IMR-90 (cell line): ENCODE data around the gene EEF1B2. TPM values are rescaled to one million over a fixed set of nuclear protein-coding genes. Genes with fewer than 3 reads are reported as not detected.

Source experiments
- ATAC-seq: fragments of 200-7000 bp; cut with Tn5 transposase; 2 replicates; pipeline ENCODE4 v1.9.1; 2020; ENCODE audit warnings: low read depth, mild to moderate bottlenecking, moderate library complexity
- BruUV-seq: library from RNA; stranded (reverse); fragments of 400-500 nt; replicated peaks from 2 replicates; lab custom pipeline; 2021; lab: Mats Ljungman, UMichigan
- CTCF ChIA-PET: fragments of 300-600 bp; formaldehyde crosslinking; extraction: SDS; loops from one replicate; lab custom pipeline; 2021; ENCODE audit warnings: antibody characterized with exemption; lab: Yijun Ruan, JAX
- POLR2A ChIA-PET: fragments of 300-600 bp; sonication (Branson Sonifier 250); formaldehyde crosslinking; loops from one replicate; lab custom pipeline; 2022; ENCODE audit warnings: antibody characterized with exemption; ENCODE audit not compliant: unreplicated experiment; lab: Charles Lee
- DNase-seq: peaks from one replicate; pipeline ENCODE4 v3.0.0; 2013
- H2AFZ ChIP-seq: replicated peaks from 2 replicates; pipeline ENCODE3; 2013; ENCODE audit warnings: low read length, mild to moderate bottlenecking; ENCODE audit not compliant: poor library complexity
- H2AK5ac ChIP-seq: 2 replicates; pipeline ENCODE4 v1.6.1; 2013; ENCODE audit warnings: low read depth, low read length, inconsistent platforms
- H2AK9ac ChIP-seq: replicated peaks from 2 replicates; pipeline ENCODE3; 2013; ENCODE audit warnings: mild to moderate bottlenecking, low read depth, low read length, moderate library complexity; ENCODE audit not compliant: poor library complexity
- H2BK120ac ChIP-seq: 2 replicates; pipeline ENCODE4 v1.6.1; 2013; ENCODE audit warnings: low read depth, low read length, inconsistent platforms
- H2BK15ac ChIP-seq: 3 replicates; pipeline ENCODE4 v1.6.1; 2013; ENCODE audit warnings: low read depth, low read length, inconsistent platforms
- H2BK20ac ChIP-seq: 2 replicates; pipeline ENCODE4 v1.6.1; 2013; ENCODE audit warnings: low read depth, mild to moderate bottlenecking, inconsistent platforms, low read length, moderate library complexity
- H2BK5ac ChIP-seq: 2 replicates; pipeline ENCODE4 v1.6.1; 2013; ENCODE audit warnings: mild to moderate bottlenecking, low read depth, low read length, inconsistent platforms; ENCODE audit not compliant: poor library complexity, severe bottlenecking
- H3K14ac ChIP-seq: replicated peaks from 2 replicates; pipeline ENCODE4 v1.6.1; 2013; ENCODE audit warnings: low read depth, low read length, inconsistent platforms
- H3K18ac ChIP-seq: 2 replicates; pipeline ENCODE4 v1.6.1; 2013; ENCODE audit warnings: low read depth, low read length, control low read depth
- H3K23ac ChIP-seq: 2 replicates; pipeline ENCODE4 v1.6.1; 2013; ENCODE audit warnings: low read depth, low read length, inconsistent platforms
- H3K27ac ChIP-seq: 2 replicates; pipeline ENCODE4 v1.5.1; 2013; ENCODE audit warnings: mild to moderate bottlenecking, control low read depth, low read length; ENCODE audit not compliant: insufficient read depth
- H3K27me3 ChIP-seq: 2 replicates; pipeline ENCODE4 v1.6.1; 2013; ENCODE audit warnings: low read length; ENCODE audit not compliant: control insufficient read depth, insufficient read depth
- H3K36me3 ChIP-seq: 2 replicates; pipeline ENCODE4 v1.6.1; 2013; ENCODE audit warnings: low read length, mixed read lengths; ENCODE audit not compliant: control insufficient read depth, insufficient read depth
- H3K4ac ChIP-seq: 2 replicates; pipeline ENCODE4 v1.6.1; 2013; ENCODE audit warnings: low read depth, low read length, inconsistent platforms
- H3K4me1 ChIP-seq: 2 replicates; pipeline ENCODE4 v1.6.1; 2013; ENCODE audit warnings: low read length, mixed read lengths; ENCODE audit not compliant: control insufficient read depth, insufficient read depth
- H3K4me2 ChIP-seq: 2 replicates; pipeline ENCODE4 v1.6.1; 2013; ENCODE audit warnings: low read depth, mild to moderate bottlenecking, control low read depth, low read length, moderate library complexity
- H3K4me3 ChIP-seq: 2 replicates; pipeline ENCODE4 v1.5.1; 2013; ENCODE audit warnings: low read depth, mild to moderate bottlenecking, control low read depth, low read length, moderate library complexity; ENCODE audit not compliant: insufficient read depth
- H3K56ac ChIP-seq: 2 replicates; pipeline ENCODE4 v1.6.1; 2013; ENCODE audit warnings: low read length, inconsistent platforms; ENCODE audit not compliant: insufficient read depth; ENCODE audit errors: extremely low read depth
- H3K79me1 ChIP-seq, 2 experiments: 2 replicates each; pipeline ENCODE4 v1.6.1; 2013; ENCODE audit warnings: low read length in 2 of 2, inconsistent platforms in 1 of 2, low read depth in 1 of 2
- H3K9ac ChIP-seq: 2 replicates; pipeline ENCODE4 v1.6.1; 2013; ENCODE audit warnings: low read depth, low read length, control low read depth
- H3K9me1 ChIP-seq: 2 replicates; pipeline ENCODE4 v1.6.1; 2013; ENCODE audit warnings: low read length, inconsistent platforms; ENCODE audit not compliant: insufficient read depth
- H3K9me3 ChIP-seq: 2 replicates; pipeline ENCODE4 v1.6.1; 2013; ENCODE audit warnings: low read length; ENCODE audit not compliant: control insufficient read depth, insufficient read depth
- H4K20me1 ChIP-seq: 2 replicates; pipeline ENCODE4 v1.6.1; 2013; ENCODE audit warnings: low read length, inconsistent platforms; ENCODE audit not compliant: insufficient read depth
- H4K5ac ChIP-seq: 2 replicates; pipeline ENCODE4 v1.6.1; 2013; ENCODE audit warnings: mild to moderate bottlenecking, low read depth, low read length, control low read depth
- H4K8ac ChIP-seq, 2 experiments: 2 replicates each; pipeline ENCODE4 v1.6.1; 2013; ENCODE audit warnings: low read depth in 2 of 2, low read length in 2 of 2, control low read depth in 1 of 2, inconsistent platforms in 1 of 2
- H4K91ac ChIP-seq: 2 replicates; pipeline ENCODE4 v1.6.1; 2013; ENCODE audit warnings: low read depth, low read length, inconsistent platforms; ENCODE audit not compliant: insufficient read depth
- CHD1 ChIP-seq: IDR thresholded peaks from 2 replicates; pipeline ENCODE4 v1.6.1; 2012; ENCODE audit warnings: low read depth, low read length, improper control_type of control experiment
- FOS ChIP-seq: fragments of 150-350 bp; IDR thresholded peaks from 2 replicates; pipeline ENCODE4 v1.6.1; 2016; ENCODE audit warnings: low read depth, low read length
- MXI1 ChIP-seq: IDR thresholded peaks from 2 replicates; pipeline ENCODE4 v1.6.1; 2012; ENCODE audit warnings: low read depth, mild to moderate bottlenecking, low read length, moderate library complexity, borderline replicate concordance
- POLR2A ChIP-seq: IDR thresholded peaks from 2 replicates; pipeline ENCODE4 v1.6.1; 2012; ENCODE audit warnings: mild to moderate bottlenecking, low read depth, low read length
- RAD21 ChIP-seq: IDR thresholded peaks from 2 replicates; pipeline ENCODE4 v1.6.1; 2012; ENCODE audit warnings: low read length, improper control_type of control experiment
- RFX5 ChIP-seq: IDR thresholded peaks from 2 replicates; pipeline ENCODE4 v1.8.0; 2012; ENCODE audit warnings: low read depth, mild to moderate bottlenecking, low read length, moderate library complexity
- SMC3 ChIP-seq: fragments of 150-350 bp; IDR thresholded peaks from 2 replicates; pipeline ENCODE4 v1.6.1; 2016; ENCODE audit warnings: low read depth, mild to moderate bottlenecking, antibody characterized with exemption, low read length, moderate library complexity
- WGBS, 2 experiments: methylation state at CpG; one replicate each; pipeline versions ENCODE4 v1.1.5 to v1.1.7; 2013; ENCODE audit warnings: missing lambda C conversion rate in 2 of 2; ENCODE audit not compliant: insufficient read length in 1 of 2; ENCODE audit errors: extremely low coverage in 2 of 2; 5-methylcytosine and 5-hydroxymethylcytosine counted together
- dilution Hi-C: fragments of 300-500 bp; cut with HindIII; formaldehyde crosslinking; loops from one replicate; pipeline ENCODE4 v1.14.3; 2018; ENCODE audit warnings: low sequenced_read_pairs; ENCODE audit not compliant: unreplicated experiment
- in situ Hi-C: fragments of 300-500 bp; cut with MboI; formaldehyde crosslinking; loops from 3 replicates; pipeline ENCODE4 v1.14.3; 2019; ENCODE audit warnings: low sequenced_read_pairs, inconsistent platforms, mixed read lengths
- intact Hi-C: fragments of 100-400 bp; cut with micrococcal nuclease; formaldehyde crosslinking; loops from 2 replicates; pipeline ENCODE4 v1.10.0; 2022
- polyA plus RNA-seq, 3 experiments: library from polyadenylated mRNA; depleted of rRNA; stranded (reverse); fragments of >200 nt; gene quantifications; 2 replicates each; pipeline ENCODE4 v1.2.3, GENCODE V29; 2012; ENCODE audit warnings: low replicate concordance in 1 of 3
- total RNA-seq: library from RNA; depleted of rRNA; stranded (reverse); fragments of >200 nt; gene quantifications from 2 replicates; pipeline ENCODE4 v1.2.3, GENCODE V29; 2012

Gene EEF1B2
- total and polyA plus RNA-seq, 2 of the 4 experiments (the other 2 are of a cell fraction): 574 to 751 TPM

GRCh38 chr2:206115026-206115578 lies 44.6 kb upstream of the EEF1B2 start:
- no TSS peak for BruUV-seq
- no peak overlapping the region for H3K27ac ChIP-seq
- H2BK20ac ChIP-seq: no peak overlapping the region
- no CpG with 5 or more reads among the region's 3 CpGs for WGBS, 2 experiments
- in situ Hi-C loops: no loop called here
- no peak overlapping the region for H4K91ac ChIP-seq
- ChIA-PET CTCF (no interaction called here), POLR2A (no interaction called here)
- H2AK9ac ChIP-seq: no peak overlapping the region
- no peak overlapping the region for H2BK5ac ChIP-seq
- peaks cover 10% of the 10 kb centered on the region for H3K36me3 ChIP-seq
- no peak overlapping the region for H2AK5ac ChIP-seq
- H2BK15ac ChIP-seq: no peak overlapping the region
- H3K9me3 ChIP-seq: no peaks in the 10 kb centered on the region
- H3K79me1 ChIP-seq: peaks cover 0 to 3% of the 10 kb centered on the region in 2 experiments; a peak in 1 of 4 replicates
- H3K23ac ChIP-seq: no peak overlapping the region
- no peak overlapping the region for H3K4ac ChIP-seq
- no peak overlapping the region for H3K14ac ChIP-seq
- no peak for TF ChIP-seq POLR2A
- TF ChIP-seq SMC3: no peak
- no peak for TF ChIP-seq MXI1
- TF ChIP-seq RAD21: no peak
- no peak for TF ChIP-seq RFX5
- no peak for TF ChIP-seq CHD1
- TF ChIP-seq FOS: no peak
- no peak overlapping the region for H3K4me2 ChIP-seq
- H3K27me3 ChIP-seq: no peaks in the 10 kb centered on the region
- H2AFZ ChIP-seq: no peak overlapping the region
- H3K9me1 ChIP-seq: no peaks in the 10 kb centered on the region
- ATAC-seq (no peak), DNase-seq (no peak)
- no peak overlapping the region for H4K8ac ChIP-seq
- intact Hi-C loops: no loop called here
- dilution Hi-C loops: no loop called here
- no peak overlapping the region for H3K18ac ChIP-seq
- H2BK120ac ChIP-seq: no peak overlapping the region
- H3K4me3 ChIP-seq: no peak overlapping the region
- H3K4me1 ChIP-seq: peaks cover 2% of the 10 kb centered on the region
- no peak overlapping the region for H4K5ac ChIP-seq
- no peak overlapping the region for H3K9ac ChIP-seq
- no peaks in the 10 kb centered on the region for H4K20me1 ChIP-seq
- no peak overlapping the region for H3K56ac ChIP-seq
